Neural crest cell (in vitro differentiated cells): ENCODE measurements around the gene YIF1B. TPM values are rescaled to one million over a fixed set of nuclear protein-coding genes. Genes with fewer than 3 reads are reported as not detected.

ENCODE experiments used
- DNase-seq: peaks from one replicate; pipeline ENCODE4 v3.0.0; 2021; ENCODE audit warnings: low read depth, mixed read lengths, low spot score
- H3K27ac Mint-ChIP-seq: one replicate; pipeline ENCODE4 v1.8.0; 2021; ENCODE audit warnings: mild to moderate bottlenecking, mixed read lengths; ENCODE audit not compliant: unreplicated experiment
- H3K27me3 Mint-ChIP-seq: 2 replicates; pipeline ENCODE4 v1.8.0; 2021; ENCODE audit warnings: low read depth, mild to moderate bottlenecking, mixed read lengths
- H3K36me3 Mint-ChIP-seq: 2 replicates; pipeline ENCODE4 v1.8.0; 2021; ENCODE audit warnings: low read depth, mild to moderate bottlenecking, mixed read lengths
- H3K4me1 Mint-ChIP-seq: 2 replicates; pipeline ENCODE4 v1.8.0; 2021; ENCODE audit warnings: mixed read lengths
- H3K4me3 Mint-ChIP-seq: one replicate; pipeline ENCODE4 v1.8.0; 2021; ENCODE audit warnings: mild to moderate bottlenecking, mixed read lengths
- H3K9me3 Mint-ChIP-seq: 2 replicates; pipeline ENCODE4 v1.8.0; 2021; ENCODE audit warnings: mixed read lengths
- total RNA-seq: library from RNA; stranded (reverse); gene quantifications from 2 replicates; pipeline ENCODE4 v1.2.1, GENCODE V29; 2021
- TF ChIP-seq, protein P1 (sequence below): fragments of 200-600 bp; sonication (generic); conservative IDR thresholded peaks from 2 replicates; pipeline ENCODE4 v1.5.0; 2021; ENCODE audit warnings: antibody characterized with exemption, mild to moderate bottlenecking

YIF1B gene
- total RNA-seq, 1 donor from 2014 or later, result 45.7 TPM

- H3K27me3 Mint-ChIP-seq, result no peaks in the 10 kb centered on the region
- TF ChIP-seq, protein P1, sequence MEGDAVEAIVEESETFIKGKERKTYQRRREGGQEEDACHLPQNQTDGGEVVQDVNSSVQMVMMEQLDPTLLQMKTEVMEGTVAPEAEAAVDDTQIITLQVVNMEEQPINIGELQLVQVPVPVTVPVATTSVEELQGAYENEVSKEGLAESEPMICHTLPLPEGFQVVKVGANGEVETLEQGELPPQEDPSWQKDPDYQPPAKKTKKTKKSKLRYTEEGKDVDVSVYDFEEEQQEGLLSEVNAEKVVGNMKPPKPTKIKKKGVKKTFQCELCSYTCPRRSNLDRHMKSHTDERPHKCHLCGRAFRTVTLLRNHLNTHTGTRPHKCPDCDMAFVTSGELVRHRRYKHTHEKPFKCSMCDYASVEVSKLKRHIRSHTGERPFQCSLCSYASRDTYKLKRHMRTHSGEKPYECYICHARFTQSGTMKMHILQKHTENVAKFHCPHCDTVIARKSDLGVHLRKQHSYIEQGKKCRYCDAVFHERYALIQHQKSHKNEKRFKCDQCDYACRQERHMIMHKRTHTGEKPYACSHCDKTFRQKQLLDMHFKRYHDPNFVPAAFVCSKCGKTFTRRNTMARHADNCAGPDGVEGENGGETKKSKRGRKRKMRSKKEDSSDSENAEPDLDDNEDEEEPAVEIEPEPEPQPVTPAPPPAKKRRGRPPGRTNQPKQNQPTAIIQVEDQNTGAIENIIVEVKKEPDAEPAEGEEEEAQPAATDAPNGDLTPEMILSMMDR, result no peak
- H3K4me3 Mint-ChIP-seq, result no peak overlapping the region
- no peaks in the 10 kb centered on the region for H3K9me3 Mint-ChIP-seq
- H3K4me1 Mint-ChIP-seq, result peaks cover 18% of the 10 kb centered on the region
- no peak for DNase-seq
- no peaks in the 10 kb centered on the region for H3K36me3 Mint-ChIP-seq
- peak overlapping the region; percentile 93 for H3K27ac Mint-ChIP-seq
Observed at GRCh38 chr19:38290631-38291147, 25.1 kb downstream of the YIF1B start.

DNA sequence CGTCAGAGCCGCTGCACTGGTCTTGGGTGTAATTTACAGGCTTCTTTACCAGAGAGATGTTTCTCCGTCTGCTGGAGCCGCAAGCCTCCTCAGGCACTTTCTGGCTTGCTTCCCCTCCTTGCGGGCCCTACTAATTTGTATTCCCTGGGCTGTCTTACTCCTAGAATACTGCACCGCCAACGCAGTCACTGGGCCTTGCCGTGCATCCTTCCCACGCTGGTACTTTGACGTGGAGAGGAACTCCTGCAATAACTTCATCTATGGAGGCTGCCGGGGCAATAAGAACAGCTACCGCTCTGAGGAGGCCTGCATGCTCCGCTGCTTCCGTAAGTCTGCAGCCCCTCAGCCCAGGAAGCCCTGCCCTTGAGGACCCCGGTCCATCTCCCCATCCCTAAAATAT is 25.8 kb downstream of the YIF1B start:
- Mint-ChIP-seq H3K36me3 (no peaks in the 10 kb centered on the region), H3K27me3 (no peaks in the 10 kb centered on the region), H3K4me3 (no peak overlapping the region), H3K9me3 (no peaks in the 10 kb centered on the region), H3K4me1 (peaks cover 18% of the 10 kb centered on the region), H3K27ac (no peak overlapping the region)
- no peak for DNase-seq
- TF ChIP-seq, protein P1, result no peak

DNA sequence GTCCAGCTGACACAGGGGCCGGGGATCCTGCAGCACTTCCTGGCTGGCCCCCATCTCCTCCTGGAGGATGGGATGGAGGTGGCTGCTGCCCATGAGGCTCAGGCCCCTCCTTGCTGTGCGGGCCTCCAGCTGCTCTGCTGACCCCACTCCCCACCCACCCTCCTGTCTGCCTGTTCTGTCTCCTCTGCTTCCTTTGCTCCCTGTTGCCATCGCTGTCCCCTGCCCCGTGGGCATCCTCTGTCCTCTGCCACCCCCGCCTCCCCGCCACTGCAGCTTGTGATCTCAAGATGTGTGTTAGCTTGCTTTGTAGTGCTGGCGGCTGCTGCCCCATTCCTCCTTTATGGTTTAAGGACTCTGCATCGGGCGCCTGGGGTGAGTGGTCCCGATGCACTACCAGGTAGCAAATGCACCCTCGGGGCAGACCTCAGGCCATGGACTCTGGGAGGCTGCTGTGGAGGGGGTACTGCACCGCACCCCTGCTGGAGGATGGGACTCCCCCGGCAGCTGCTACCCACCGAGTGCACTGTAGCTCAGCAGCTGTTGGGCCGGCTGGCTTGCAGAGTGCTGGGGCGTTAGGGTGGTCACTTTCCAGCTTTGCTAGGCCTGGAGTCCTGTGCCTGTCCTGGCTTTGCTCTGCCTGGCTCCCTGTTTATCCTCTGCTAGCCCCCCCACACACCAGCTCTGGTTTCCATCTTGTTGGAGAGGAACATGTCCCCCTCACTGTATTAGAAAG is 27.5 kb downstream of the YIF1B start:
- DNase-seq, result no peak
- H3K27me3 Mint-ChIP-seq, result no peaks in the 10 kb centered on the region
- TF ChIP-seq, protein P1, result no peak
- H3K9me3 Mint-ChIP-seq, result no peaks in the 10 kb centered on the region
- H3K27ac Mint-ChIP-seq, result no peak overlapping the region
- peaks cover 11% of the 10 kb centered on the region for H3K4me1 Mint-ChIP-seq
- H3K4me3 Mint-ChIP-seq, result no peak overlapping the region
- H3K36me3 Mint-ChIP-seq, result no peaks in the 10 kb centered on the region

DNA sequence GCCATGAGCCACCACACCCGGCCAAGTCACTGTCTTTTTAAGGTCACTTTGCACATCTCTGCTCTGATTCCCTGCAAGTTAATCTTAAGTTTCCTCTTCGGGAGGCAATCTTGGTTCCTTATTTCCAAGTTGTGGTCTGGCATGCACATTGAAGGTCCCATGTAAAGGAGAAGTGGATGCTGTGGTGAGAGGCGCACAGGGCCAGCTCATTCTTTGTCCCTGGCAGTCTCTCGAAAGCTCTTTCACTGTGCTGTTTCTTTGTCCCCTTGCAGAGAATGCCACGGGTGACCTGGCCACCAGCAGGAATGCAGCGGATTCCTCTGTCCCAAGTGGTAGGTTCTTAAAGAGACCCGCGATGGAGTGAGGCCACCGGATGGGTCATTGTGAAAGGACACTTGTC is 28.1 kb downstream of the YIF1B start:
- peaks cover 11% of the 10 kb centered on the region for H3K4me1 Mint-ChIP-seq
- H3K4me3 Mint-ChIP-seq, result no peak overlapping the region
- no peaks in the 10 kb centered on the region for H3K9me3 Mint-ChIP-seq
- TF ChIP-seq, protein P1, result no peak
- DNase-seq, result no peak
- no peaks in the 10 kb centered on the region for H3K36me3 Mint-ChIP-seq
- peak overlapping the region; percentile 99 for H3K27ac Mint-ChIP-seq
- H3K27me3 Mint-ChIP-seq, result no peaks in the 10 kb centered on the region

- H3K4me1 Mint-ChIP-seq, result peaks cover 11% of the 10 kb centered on the region
- DNase-seq, result no peak
- no peaks in the 10 kb centered on the region for H3K9me3 Mint-ChIP-seq
- no peak overlapping the region for H3K27ac Mint-ChIP-seq
- no peaks in the 10 kb centered on the region for H3K36me3 Mint-ChIP-seq
- no peaks in the 10 kb centered on the region for H3K27me3 Mint-ChIP-seq
- H3K4me3 Mint-ChIP-seq, result no peak overlapping the region
- TF ChIP-seq, protein P1, result no peak
Observed at GRCh38 chr19:38285567-38285966, 30.2 kb downstream of the YIF1B start.
